ENCODE results near the gene ARL3.
"Not testable (repeated sequence)": the region's sequence is repeated elsewhere in the genome, so short reads cannot be mapped to it uniquely, and the experiment has no call there.

Gene ARL3

GRCh38 chr10:102735065-102735562 lies 20.9 kb upstream of the ARL3 start:
- no peak for DNase-seq (ENCODE audit: low spot score)

DNA sequence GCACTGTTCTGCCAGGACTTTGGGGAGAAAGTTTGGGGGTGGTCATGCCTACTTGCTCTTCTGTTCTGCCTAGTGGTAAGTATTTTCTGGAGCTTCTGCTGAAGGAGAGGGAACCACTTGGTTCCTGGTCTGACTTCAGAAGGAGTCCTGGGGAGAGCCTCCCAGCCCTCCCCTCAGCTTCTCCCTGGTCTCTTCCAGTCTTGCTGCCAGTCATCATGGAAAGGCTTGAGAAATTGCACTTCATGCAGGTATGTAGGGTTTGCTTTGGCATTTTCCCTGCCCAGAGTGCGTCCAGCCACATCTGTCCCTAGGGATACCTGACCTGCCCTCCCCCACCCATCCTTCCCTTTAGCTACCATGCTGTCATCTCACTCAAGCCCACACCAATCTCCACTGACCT lies 18.5 kb upstream of the ARL3 start:
- DNase-seq (ENCODE audit: low spot score): no peak

DNA sequence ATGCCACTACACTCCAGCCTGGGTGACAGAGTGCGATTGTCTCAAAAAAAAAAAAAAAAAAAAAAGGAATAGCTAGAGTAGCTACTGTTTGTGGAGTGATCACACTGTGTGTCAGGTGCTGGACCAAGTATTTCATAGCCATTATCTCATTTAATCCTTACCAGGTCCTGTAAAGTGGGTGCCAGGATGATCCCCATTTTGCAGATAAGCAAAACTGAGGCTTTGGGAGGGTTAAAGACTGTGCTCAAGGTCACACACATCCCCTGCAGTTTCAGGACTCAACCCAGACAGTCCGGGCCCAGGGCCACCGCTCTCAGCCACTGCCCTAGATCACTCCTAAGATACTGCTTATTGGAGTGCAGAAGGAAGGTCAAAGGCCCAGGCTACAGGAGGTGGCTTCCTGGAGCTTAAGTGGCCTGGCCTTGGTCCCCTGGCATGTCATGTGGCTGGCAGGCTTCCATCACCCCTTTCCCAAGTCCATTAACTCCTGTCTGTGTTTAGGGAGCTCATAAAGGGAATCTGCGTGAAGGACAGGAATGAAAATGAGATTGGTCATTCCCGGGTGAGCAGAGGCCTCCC lies 17.1 kb upstream of the ARL3 start:
- no peak for DNase-seq (ENCODE audit: low spot score)

- peak; percentile 87 for DNase-seq (ENCODE audit: low spot score)
Observed at GRCh38 chr10:102729029-102730026, 15.1 kb upstream of the ARL3 start.

GRCh38 chr10:102727037-102727818 lies 13.0 kb upstream of the ARL3 start:
- no peak for DNase-seq (ENCODE audit: low spot score)

DNA sequence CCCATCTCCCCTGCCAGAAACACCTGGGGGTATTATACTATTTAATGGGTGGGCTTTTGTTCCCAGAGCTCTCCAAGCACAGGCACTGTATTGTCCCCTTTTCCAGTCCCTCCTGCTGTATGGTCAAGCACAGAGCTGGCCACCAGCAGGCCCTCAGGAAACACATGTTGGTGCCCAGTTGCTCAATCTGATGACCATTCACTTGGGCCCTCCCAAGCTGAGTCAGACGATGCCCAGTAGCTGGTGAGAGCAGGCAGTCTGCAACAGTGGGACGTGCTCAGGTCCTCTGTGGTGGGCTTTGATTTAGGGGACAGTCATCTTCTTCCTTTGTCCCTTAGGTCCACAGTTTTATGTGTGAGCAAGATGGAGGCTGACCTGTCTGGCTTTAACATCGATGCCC lies 12.1 kb upstream of the ARL3 start:
- no peak for DNase-seq (ENCODE audit: low spot score)

DNA sequence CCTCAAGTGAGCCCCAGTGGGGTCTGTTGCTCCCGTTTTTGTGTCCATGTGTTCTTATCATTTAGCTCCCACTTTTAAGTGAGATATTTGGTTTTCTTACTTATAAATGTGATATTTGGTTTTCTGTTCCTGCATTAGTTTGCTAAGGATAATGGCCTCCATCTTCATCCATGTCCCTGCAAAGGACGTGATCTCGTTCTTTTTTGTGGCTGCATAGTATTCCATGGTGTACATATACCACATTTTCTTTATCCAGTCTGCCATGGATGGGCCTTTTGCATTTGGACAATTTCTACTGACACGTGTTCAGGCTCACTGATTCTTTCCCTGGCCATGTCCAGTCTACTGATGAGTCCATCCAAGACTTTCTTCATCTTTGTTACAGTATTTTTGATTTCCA lies 9.8 kb upstream of the ARL3 start:
- DNase-seq (ENCODE audit: low spot score): no peak

GRCh38 chr10:102721954-102722353 lies 7.8 kb upstream of the ARL3 start:
- no peak for DNase-seq (ENCODE audit: low spot score)

DNA sequence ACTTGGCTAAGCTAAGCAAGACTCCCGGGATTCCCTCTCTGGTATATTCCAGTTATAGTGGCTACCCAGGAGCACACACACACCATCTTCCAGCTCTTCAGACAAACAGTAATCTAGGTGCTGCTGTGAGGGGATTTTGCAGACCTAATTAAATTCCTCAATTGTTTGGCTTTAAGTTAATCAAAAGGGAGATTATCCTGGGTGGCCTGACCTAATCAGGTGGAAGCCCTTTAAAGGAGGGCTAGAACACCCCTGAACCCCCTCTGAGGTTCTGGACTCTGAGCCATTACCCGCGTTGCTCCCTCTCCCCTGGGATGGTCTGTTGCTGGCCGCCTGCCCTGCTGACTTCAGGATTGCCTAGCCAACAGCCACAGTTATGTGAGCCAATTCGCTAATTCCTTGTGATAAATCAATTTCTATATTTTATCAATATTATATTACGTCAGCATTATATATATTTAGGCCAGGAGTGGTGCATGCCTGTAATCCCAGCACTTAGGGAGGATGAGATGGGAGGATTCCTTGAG lies 6.6 kb upstream of the ARL3 start:
- DNase-seq (ENCODE audit: low spot score): no peak

DNA sequence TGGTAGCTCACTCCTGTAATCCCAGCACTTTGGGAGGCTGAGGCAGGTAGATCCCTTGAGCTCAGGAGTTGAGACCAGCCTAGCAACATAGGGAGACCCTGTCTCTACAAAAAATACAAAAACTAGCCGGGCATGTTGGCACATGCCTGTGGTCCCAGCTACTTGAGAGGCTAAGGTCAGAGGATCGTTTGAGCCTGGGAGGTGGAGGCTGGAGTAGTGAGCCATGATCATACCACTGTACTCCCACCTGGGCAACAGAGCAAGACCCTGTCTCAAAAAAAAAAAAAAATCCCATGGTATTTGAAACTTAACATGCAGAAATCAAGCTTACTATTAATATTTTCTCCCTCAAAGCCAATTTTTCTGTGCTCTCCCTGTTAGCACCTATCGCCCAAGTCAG lies 6.1 kb upstream of the ARL3 start:
- DNase-seq (ENCODE audit: low spot score): no peak

DNA sequence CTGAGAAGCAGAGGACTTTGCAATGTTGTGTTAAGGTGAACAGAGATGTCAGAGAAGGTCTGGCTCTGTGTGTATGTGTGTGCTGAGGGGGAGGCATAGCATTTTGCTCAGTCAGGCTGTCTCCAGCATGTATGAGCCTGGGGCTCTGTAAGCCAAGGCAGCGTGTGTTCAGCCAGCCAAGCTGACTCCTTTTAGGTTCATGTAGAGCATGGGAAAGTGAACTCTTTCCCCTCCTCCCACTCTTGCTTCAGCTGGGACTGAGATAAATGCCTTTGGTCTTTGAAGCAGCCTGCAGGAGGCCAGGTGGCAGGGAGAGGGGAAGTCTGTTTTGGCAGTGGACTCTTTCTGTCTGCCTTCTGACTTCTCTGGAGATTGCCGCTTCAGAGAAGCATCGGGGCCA lies 4.0 kb upstream of the ARL3 start:
- no peak for DNase-seq (ENCODE audit: low spot score)

- not testable (repeated sequence) for DNase-seq (ENCODE audit: low spot score)
Observed at GRCh38 chr10:102716900-102717565, 2.8 kb upstream of the ARL3 start.

DNA sequence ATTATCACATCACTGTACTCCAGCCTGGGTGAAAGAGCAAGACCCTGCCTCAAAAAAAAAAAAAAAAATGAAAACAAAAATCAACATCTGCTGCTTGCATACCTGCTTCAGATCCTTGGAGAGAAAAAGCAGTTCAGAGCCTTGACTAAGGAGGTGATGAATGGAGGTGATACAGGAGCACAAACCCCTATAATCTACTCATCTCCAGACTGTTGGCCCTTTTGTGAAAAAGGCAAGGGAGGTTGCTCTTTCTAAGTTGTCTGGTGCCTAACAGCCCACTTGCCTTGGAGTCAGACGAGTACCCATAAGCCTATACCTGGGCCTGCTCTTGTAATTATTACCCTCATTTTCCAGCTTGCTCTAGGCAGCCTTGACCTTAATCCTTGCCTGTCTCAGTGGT lies 1.7 kb upstream of the ARL3 start:
- DNase-seq (ENCODE audit: low spot score): no peak

- DNase-seq (ENCODE audit: low spot score): peak; percentile 70
Observed at GRCh38 chr10:102714621-102715455, 641 bp upstream of the ARL3 start, which contains the start of gene SFXN2. TSS of gene SFXN2 (plus strand) at chr10:102714636. CDS start at chr10:102726637, 12,001 bp downstream.

GRCh38 chr10:102713539-102713813 lies 721 bp downstream of the ARL3 start:
- DNase-seq (ENCODE audit: low spot score): no peak

GRCh38 chr10:102712843-102713538 lies 1.2 kb downstream of the ARL3 start:
- no peak for DNase-seq (ENCODE audit: low spot score)

DNA sequence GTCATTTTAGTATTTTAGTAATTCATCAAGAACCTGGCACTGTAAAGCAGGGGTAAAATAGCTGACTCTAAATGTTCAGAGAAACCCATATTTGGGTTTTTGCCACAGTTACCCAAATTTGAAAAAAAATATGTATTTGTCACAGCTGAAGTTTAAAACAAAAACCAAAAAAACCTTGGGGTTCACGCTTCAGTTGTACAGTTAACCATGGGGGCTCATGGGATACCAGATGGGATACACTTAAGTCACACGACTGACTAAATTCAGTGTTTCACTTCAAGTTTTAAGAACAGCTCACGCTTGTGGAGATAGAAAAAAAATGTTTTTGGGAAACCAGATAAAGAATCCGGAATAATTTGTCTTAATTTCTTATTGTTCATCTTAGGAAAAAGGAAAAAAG lies 2.1 kb downstream of the ARL3 start:
- DNase-seq (ENCODE audit: low spot score): no peak

- DNase-seq (ENCODE audit: low spot score): no peak
Observed at GRCh38 chr10:102710609-102711008, 3.6 kb downstream of the ARL3 start.

DNA sequence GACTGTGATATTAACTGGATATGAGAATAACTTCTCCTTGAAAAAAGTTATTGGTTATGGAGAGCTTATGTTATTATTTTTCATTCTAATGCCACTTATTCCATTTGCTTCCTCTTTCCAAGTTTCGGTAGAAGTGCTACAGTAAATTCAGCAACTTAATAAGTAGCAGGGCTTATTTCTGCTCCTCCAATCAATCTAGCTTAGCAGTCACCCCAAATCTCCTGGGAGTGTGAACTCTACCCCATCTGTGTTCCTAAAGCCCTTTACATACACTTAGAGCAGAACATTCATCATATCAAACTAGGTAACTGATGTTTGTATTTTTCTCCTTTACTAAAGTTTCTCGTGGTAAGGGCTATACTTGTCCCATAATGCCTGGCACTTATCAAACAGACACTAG lies 8.7 kb downstream of the ARL3 start:
- DNase-seq (ENCODE audit: low spot score): no peak

DNA sequence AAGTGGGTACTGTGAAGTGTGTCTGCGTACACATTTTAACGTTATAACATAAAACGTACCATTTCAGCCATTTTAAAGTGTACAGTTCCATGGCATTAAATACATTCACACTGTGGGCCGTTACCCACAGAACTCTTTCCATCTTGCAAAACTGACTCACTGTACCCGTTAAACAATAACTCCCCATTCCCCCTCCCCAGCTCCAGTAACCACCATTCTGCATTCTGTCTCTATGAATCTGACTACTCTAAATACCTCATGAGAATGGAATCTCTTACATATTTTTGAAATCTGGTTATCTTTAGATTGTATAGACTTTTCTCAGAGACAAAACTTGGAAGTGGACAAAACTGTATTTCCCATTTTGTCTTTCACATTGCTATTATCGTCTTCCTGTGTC lies 9.3 kb downstream of the ARL3 start:
- DNase-seq (ENCODE audit: low spot score): no peak
